ENCODE results near the gene MYH8.

The MYH8 gene

DNA sequence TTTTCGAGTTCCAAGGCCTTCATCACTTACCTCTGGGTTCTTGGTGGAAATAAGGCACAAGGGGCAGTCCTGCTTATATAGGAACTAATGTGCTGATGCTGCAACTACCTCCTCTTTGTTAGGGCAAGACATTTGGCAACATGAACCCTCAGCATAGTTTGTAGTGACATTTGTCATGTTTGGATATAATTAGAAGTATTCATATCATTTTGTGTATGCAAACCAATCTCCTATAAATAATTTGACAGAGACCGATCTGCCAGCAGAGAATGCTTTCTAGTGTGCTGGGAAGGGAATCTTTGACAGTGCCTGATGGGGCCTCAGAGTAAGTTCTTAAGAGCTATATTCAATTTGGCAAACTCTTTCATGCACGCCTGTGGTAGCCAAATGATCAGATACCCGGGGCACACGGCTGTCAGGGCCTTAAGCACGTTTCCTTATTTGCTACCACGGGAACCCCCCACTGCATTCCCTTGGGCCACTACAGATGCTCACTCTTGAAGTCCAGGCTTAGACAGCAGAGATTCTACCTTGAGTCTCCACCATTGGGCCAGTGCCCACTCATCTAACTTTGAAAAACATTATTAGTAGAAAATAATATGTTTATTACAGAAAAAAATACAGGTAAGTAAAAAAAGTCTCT lies at the start of gene MYH8:
MYH8 (minus strand) TSS at position 51 of the 643 bp plus-strand sequence. CDS start 1,723 bp downstream, outside the sequence.
- DNase-seq (ENCODE audit: low read depth) = no peak

DNA sequence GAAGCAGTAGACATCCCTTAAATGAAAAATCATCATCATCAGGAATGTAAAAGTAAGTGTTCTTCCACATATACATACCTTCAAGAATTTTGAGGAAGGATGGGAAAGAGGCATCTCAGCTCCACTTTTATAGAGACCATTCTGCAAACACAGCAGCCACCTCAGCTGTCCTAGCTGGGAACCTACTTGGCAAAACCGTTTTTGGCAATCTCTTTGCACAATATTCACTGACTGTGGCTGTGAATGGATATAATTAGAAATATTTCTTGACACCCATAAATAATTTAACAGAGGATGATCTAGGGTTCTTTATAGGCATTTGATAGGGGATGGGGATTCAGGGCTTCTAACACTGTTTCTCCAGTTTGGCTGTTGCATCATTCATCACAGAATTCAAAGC lies 47.7 kb upstream of the MYH8 start, which contains the start of gene MYH4:
MYH4 (minus strand) TSS at position 101 of the 400 bp plus-strand sequence. CDS start 2,814 bp downstream, outside the sequence.
- DNase-seq (ENCODE audit: low read depth) = no peak

DNA sequence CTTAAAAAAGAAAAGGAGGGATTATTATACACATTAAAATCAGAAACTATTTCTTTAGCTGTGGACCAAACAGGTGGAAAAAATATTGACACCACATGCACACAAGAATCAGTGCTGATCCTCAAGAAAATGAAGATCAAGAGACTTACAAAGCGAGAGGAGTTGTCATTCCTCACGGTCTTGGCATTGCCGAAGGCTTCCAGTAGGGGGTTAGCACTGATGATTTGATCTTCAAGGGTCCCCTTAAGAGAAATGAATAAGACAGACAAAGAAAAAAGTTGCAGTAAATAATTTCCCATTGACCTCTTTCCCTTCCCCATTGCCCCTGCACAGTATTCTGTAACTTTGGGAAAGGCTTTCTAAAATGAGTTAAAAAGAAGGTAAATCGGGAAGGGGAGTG lies 41.7 kb upstream of the MYH8 start:
- DNase-seq (ENCODE audit: low read depth) = no peak

DNA sequence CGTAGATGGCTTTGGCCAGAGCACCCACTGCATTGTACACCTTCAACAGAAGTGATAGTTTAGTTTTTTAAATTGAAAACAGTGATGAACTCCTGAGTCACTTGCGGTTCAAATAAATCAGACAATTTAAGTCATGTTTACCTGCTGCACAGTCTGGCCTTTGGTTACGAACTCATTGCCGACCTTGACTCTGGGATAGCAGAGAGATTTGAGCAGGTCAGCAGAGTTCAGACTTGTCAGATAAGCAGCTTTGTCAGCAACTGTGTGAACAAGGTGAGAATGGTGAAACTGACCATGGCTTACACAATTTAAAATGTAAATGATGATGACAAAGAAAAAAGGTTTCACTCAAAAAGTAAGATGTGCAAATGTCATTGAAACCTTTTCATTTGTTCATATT lies 38.3 kb upstream of the MYH8 start:
- no peak for DNase-seq (ENCODE audit: low read depth)

DNA sequence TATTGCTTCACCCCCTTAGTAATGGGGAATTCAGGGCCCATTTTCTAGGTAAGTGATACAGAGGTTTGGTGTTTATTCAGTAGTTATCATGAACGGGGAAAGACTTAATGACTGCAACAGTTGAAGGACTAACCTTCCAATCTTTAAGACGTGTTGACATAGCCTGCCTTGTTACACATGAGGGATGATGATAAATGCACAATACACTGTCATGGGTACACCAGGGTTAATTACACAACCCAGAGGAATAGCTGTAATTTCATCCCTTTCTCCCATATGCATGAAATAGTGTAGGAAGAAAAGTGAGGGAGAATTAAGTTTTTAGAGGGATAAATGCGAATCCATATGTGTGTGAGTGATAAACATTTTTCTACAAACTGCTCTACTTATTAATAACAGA lies 37.0 kb upstream of the MYH8 start:
- DNase-seq (ENCODE audit: low read depth) = no peak

DNA sequence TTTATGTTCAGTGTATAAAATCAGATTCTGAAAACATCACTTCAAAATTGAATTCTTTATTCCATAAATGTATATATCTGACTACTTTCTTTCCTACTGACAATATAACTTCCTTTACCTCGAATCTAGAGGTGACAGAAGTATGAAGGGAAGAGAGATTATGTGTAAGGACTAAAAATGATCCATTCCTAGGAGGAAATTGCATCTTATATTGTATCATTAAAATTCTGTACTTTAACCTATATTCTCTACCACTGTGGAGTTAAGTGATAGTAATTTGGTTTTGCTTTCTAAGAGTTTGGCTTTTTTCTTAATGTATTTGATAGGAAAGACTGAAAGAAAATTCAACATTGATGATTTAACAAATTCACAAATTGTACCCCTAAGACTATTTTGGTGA lies 36.2 kb upstream of the MYH8 start:
- DNase-seq (ENCODE audit: low read depth) = no peak

DNA sequence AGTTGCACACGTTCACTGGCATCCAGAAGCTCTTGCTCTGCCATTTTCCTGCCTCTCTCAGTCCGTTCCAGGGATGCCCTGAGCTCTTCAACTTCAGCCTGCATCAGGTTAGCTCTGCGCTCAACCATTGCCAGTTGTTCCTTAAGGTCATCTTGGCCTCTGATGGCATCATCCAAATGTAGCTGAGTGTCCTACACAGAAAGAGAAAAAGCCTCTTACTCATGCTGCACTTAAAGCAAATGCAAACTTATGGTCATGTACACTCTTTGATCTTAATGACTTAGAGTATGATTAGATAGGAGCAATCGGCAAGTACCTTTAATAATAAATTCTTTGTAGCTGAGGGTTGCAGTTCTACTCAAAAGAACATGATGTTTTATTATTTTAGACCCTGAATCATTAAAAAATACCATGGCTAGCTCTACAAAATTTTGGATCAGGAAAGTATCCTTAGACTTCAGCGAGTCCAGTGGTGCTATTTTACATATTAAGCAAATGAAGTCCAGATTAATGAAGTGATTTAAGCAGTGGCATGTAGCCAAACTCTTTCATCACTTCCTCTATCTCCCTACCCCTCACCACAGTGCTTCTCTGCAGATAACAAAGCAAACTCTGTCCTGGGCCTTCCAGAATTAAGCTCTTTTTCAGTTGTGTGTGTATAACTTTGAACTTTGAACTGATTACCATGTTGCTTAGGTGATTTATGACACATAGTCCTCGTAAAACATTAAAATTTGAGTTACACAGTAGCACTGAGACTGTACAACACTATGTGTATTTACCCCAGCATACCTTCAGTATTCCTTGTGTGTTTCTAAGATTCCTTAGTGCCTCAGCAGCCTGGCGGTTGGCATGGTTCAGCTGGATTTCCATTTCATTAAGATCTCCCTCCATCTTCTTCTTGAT lies 25.5 kb upstream of the MYH8 start:
- DNase-seq (ENCODE audit: low read depth) = no peak

DNA sequence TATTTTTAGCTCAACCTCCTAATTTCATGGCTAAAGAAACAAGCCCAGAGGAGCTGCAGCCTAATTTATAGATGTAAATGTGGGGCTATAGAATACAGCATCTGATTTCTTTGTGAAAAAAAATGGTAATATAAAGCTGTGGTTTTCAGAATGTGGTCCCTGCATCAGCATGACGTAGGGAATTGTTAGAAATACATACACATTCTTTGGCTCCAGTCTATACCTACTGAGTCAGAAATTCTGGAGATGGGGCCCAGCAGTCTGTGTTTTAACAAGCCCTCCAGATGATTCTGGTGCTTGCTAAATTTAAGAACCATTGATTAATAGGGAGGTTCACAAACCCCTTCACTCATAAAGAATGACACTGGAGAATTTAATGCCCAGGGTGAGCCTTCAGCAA lies 18.1 kb upstream of the MYH8 start:
- no peak for DNase-seq (ENCODE audit: low read depth)

DNA sequence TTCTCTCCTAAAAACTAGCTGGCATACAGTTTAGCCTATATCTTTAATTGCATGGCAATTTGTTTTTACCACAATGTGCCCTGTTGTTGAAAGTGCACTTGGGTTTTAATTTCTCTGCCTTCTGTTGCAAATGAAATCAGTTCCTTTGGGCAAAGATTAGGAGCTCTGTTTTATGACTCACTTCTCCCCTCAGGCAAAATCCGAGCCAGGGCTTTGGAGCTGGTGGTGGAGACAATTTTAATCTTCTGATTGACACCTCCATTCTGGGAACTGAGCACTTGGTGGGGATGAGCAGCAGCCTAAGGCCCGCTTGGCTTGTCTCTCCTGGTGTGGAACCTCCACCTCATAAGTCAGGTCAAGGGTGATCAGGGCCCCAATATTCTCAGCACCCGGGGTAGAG lies 13.3 kb upstream of the MYH8 start:
- DNase-seq (ENCODE audit: low read depth) = no peak

DNA sequence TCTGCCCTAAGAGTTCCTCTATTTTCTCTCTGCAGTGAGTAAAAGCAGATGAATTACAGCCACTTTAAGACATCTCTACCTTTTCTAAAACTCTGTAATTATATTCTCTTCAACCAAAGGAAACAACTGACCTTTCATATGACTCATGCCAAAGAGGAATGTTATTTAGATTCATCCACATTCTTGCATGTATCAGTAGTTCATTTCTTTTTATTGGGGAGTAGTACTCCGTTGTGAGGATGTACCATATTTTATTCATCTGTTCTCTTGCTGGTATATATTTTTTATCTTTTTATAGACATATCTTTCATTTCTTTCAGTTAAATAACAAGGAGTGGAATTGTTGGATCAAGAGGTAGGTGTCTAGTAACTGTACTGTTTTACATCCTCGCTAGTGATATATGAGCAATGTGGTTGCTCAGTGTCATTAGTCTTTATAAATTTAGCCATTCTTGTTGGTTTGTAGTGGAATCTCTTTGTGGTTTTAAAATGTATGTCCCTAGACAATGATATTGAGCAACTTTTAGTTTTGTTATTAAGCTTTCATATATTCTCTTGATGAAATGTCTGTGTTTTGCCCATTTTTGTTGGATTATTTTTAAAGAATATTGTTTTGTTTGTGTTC lies 7.8 kb upstream of the MYH8 start:
- no peak for DNase-seq (ENCODE audit: low read depth)

DNA sequence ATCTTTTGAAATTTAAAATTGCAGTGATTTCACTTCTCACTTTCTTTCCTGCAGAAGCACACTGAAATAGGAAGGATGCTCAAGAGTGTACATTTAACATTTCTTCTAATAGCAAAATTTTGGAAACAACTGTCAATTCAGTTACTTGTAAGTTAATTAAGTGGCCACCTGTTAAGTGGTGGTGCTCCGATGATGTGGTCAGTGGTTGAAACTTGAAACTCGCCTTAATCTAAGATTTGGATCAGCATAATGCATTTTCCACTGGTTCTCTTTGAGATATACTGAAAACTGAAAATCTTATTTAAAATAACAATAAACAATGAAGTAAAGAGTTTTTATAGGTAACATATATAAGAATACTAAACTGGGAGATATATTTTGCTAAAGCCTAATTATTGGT lies 7.0 kb upstream of the MYH8 start:
- DNase-seq (ENCODE audit: low read depth) = no peak

DNA sequence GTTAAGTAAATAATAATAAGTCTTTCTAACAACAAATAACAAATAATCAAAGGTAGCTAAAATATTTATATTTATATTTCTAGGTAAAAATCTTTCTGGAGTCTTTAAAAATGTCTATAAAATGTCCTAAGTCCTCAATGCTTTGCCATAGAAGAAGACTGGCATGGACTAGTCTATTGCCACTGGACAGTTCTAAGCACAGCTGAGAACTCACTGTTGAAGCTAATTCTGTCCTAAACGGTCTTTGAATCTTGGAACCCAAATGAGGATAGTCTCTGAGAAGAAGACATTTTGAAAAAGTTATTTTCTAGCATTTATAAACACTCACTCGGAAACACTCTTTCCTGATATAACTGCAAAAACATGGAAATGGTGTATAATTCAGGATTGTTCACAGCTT lies 539 bp downstream of the MYH8 start:
- no peak for DNase-seq (ENCODE audit: low read depth)

DNA sequence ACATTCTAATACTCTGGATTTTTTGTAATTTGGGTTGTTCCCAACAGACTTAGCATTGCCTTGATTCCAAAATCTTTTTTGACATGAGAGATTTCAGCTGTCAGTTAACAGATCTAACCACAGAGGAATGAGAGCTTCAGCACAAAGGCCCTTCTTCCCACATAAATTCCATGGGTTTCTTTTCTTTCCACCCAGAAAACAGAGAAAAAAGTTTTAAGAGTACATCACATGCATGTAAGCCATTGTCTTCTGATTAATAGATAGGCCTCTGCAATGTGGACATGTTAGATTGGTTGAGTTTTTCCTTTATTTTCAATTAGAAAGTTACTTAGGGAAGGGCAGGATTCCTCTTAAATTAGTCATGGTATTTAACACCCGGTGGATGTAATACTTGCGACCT lies 939 bp downstream of the MYH8 start:
- DNase-seq (ENCODE audit: low read depth) = no peak

DNA sequence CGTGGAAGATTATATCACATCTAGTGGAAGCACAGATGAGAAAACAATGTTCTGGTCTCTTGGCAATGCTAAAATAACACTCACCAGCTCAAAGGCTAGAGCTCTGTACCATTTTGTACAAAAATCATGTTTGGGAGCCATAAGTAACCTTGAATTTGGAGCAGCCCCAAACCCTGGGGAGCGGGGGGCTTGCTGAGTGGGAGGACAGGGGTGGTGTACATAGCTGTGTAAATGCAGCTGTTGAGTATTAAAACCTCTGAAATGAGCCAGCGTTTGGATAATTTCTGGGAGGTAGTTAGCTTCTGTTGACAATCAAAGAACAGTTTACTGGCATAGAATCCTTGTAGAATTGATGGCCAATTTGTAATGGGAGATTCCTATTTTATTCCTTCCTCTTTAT lies 4.3 kb downstream of the MYH8 start:
- DNase-seq (ENCODE audit: low read depth) = no peak

DNA sequence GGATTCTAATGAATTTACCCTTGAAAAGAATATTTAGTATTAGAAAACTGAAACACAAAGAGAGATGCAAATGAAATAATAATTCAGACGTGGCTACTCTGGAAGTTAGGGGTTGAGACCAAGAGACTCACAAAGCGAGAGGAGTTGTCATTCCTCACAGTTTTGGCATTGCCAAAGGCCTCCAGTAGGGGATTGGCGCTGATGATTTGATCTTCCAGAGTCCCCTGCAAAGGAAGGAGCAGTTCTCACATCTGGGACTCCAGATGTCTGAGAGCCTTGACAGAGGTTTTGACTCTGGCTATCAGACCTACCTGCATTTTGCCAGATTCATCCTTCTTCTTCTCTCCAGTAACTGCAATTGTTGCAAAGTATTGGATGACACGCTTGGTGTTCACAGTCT lies 6.6 kb downstream of the MYH8 start:
- DNase-seq (ENCODE audit: low read depth) = no peak

DNA sequence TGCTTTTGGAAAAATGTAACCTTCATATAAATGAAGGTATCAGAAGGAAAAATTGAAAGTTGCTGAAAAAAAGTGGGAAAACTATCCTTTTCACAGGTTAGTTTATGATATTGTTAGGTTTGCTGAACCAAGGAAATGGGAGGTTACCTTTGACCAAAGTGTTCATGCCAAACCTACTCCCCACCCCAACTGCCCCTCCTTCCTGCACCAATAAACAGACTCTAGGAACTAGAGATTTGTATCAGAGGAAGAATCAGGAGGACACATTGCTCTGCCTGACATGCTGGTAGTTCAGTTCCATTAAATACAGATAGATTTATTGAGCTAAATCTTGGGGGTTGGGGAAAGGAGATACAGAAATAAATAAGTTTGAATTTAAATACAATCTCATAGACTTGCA lies 18.2 kb downstream of the MYH8 start:
- no peak for DNase-seq (ENCODE audit: low read depth)

DNA sequence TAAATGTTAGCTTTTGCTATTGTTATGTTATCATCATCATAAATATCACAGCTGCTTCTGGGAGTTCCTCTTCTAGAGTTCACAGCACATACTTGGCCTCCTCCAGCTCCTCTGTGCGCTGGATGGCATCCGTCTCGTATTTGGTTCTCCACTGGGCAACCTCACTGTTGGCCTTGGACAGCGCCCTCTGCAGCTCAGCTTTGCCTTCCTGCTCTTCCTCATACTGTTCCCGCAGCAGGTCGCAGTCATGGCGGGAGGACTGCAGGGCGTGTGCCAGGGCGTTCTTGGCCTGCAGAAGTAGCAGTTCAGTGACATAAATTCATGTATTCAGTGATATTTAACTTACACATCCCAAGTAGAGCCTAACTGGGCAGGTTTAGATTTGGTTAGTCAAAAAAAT lies 23.4 kb downstream of the MYH8 start:
- no peak for DNase-seq (ENCODE audit: low read depth)

DNA sequence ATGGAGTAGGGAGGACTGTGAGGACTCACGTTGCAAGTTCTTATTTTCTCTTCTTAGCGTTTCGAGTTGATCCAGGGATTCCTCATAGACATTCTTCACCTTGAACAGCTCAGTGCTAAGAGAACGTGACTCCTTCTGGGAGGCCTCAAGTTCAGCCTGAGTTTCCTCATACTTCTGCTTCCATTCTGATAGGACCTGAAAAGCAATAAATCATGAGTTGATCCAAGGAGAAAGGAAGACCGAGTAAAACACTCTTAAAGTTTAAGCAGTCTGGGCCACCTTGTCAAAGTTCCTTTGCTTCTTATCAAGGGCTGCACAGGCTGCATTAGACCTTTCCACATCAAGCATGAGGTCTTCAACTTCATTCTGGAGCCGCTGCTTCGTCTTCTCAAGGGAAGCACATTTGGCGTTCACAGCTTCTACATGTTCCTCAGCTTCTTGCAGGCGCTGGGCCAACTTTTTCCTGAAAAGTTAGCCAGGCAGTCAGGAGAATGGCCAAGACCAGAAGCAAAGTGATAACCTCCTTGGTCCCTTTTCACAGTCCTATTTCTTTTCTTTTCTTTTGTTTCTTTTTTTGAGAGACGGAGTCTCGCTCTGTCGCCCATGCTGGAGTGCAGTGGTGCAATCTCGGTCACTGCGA lies 25.1 kb downstream of the MYH8 start:
- DNase-seq (ENCODE audit: low read depth) = no peak

DNA sequence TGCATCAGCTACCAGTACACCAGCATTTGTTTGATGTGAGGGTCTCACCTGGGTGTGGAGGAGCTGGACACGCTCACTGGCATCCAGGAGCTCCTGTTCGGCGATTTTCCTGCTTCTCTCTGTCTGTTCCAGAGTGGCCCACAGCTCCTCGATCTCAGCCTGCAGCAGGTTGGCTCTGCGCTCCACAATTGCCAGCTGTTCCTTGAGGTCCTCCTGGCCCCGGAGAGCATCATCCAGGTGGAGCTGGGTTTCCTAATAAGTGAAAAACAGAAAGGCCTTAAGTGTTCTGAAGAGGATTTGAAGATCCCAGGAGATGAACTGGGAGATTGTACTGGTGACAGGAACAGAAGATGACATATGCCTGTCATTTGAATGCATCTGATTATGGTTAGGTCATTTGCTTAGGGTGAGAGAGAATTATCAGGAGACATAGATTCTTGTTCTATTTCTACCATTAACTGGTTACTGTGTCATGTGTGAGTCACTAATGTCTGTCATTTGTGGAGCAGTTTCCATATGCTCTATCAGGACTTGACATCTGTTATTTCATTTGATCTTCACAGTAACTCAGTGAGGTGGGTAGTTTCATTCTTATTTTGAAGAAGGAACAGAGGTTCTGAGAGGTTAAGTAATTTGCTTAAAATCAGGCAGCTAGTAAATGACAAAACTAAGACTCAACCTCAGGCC lies 27.4 kb downstream of the MYH8 start:
- DNase-seq (ENCODE audit: low read depth) = no peak

DNA sequence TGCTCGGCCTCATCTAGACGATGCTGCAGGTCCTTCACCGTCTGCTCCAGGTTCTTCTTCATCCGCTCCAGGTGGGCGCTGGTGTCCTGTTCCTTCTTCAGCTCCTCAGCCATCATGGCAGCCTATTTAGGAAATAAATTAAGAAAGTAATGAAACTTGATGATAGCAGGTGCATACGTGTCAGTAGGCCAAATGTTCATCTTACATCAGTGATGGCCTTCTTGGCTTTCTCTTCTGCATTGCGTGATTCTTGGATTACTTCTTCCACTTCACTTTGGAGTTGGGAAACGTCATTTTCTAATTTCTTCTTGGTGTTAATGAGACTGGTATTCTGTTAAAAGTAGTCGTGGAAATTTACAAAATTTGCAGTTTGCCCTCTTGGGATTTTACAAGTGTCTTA lies 28.9 kb downstream of the MYH8 start:
- no peak for DNase-seq (ENCODE audit: low read depth)

DNA sequence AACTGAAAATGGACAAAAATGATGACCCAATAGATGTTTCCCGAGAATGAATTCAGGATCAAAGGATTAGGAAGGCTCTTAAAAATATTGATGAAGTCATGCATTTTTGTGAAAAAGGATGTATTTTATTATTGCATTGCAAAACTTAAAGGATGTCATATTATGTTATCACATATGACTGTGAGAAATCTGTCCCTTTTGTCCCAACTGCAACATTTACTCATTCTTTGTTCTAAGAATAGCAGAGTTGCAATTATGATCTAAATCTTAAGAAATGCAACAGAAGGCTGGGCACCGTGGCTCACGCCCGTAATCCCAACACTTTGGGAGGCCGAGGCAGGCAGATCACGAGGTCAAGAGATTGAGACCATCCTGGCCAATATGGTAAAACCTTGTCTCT lies 35.9 kb downstream of the MYH8 start:
- no peak for DNase-seq (ENCODE audit: low read depth)

DNA sequence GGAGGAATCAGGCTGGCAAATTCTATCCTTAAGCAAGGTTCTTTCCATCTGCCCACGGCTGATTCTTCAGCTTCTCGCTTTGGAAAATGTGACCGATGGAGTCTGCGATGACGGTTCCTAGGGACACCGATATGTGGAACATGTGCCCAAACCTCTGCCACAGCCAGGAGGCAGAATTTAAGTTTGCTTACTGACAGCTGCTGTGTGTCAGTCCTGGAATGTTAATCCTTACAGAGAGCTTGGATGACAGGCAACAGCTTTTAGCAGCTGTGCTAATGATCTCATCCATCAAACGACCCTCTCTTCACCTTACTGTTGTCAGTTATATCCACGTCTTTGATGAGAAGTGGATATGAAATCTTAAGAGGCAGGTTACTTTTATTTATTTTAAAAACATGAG lies 37.6 kb downstream of the MYH8 start:
- no peak for DNase-seq (ENCODE audit: low read depth)
